Vagina (tissue), 2 donors: ENCODE results near the gene SLC39A11.

Source experiments
- CTCF ChIP-seq, 3 experiments: fragments of 450-650 bp in 2 of 3; fragments of 200-600 bp in 1 of 3; sonication (generic) in 1 of 3; IDR thresholded peaks; one replicate each; pipeline ENCODE4 v1.5.1; 2017 to 2019; ENCODE audit warnings: antibody characterized with exemption in 3 of 3, mild to moderate bottlenecking in 2 of 3, moderate library complexity in 2 of 3
- POLR2A ChIP-seq, 2 donors: fragments of 450-650 bp; IDR thresholded peaks; one replicate each; pipeline ENCODE4 v1.6.1; 2017; ENCODE audit warnings: antibody characterized with exemption in 2 of 2, mild to moderate bottlenecking in 2 of 2, moderate library complexity in 2 of 2

- no peak for TF ChIP-seq POLR2A (IDR thresholded peaks at IDR 0.05)
- TF ChIP-seq CTCF (IDR thresholded peaks at IDR 0.05): no peak
Measured at GRCh38 chr17:72775919-72776318, 316.6 kb downstream of the SLC39A11 start.
